ENCODE measurements around the gene HNMT.

DNA sequence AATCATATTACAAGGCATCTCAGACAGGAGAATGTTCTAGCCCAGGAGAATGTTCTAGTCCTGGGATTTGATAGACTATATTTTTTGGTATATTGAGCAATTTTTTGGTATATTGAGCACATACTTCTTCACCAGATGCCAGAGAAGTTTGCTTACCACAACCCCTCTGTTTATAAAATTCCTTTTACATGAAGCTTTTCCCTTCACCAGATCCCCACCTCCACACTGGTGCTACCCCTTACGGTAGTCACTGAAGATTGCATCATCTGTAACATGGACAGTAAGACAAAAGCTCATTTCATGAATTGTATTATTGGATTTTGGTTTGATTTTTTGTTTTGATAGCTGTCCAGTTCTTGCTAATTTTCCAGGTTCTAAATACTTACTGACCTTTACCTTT lies 7.2 kb upstream of the HNMT start:
- TF ChIP-seq, protein P1, sequence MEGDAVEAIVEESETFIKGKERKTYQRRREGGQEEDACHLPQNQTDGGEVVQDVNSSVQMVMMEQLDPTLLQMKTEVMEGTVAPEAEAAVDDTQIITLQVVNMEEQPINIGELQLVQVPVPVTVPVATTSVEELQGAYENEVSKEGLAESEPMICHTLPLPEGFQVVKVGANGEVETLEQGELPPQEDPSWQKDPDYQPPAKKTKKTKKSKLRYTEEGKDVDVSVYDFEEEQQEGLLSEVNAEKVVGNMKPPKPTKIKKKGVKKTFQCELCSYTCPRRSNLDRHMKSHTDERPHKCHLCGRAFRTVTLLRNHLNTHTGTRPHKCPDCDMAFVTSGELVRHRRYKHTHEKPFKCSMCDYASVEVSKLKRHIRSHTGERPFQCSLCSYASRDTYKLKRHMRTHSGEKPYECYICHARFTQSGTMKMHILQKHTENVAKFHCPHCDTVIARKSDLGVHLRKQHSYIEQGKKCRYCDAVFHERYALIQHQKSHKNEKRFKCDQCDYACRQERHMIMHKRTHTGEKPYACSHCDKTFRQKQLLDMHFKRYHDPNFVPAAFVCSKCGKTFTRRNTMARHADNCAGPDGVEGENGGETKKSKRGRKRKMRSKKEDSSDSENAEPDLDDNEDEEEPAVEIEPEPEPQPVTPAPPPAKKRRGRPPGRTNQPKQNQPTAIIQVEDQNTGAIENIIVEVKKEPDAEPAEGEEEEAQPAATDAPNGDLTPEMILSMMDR (conservative IDR thresholded peaks at IDR 0.05): no peak
- TF ChIP-seq ZFX (IDR thresholded peaks at IDR 0.05): no peak
